SK-N-SH treated with all-trans-retinoic acid at 6 μM for 48 hours (cell line): Measurements from ENCODE around the gene PGAP6.
"Not testable (repeated sequence)": the region's sequence is repeated elsewhere in the genome, so short reads cannot be mapped to it uniquely, and the experiment has no call there.

Experiments
- ATAC-seq: fragments of 200-7000 bp; cut with Tn5 transposase; 3 replicates; pipeline ENCODE4 v1.9.1; 2020; ENCODE audit warnings: mild to moderate bottlenecking, moderate library complexity
- ARNTL ChIP-seq: fragments of 450-650 bp; formaldehyde crosslinking; IDR thresholded peaks from 2 replicates; pipeline ENCODE4 v1.5.0; 2020; ENCODE audit warnings: low read depth, mild to moderate bottlenecking, moderate library complexity, borderline replicate concordance
- CSDC2 ChIP-seq: fragments of 250-450 bp; sonication (Bioruptor Pico); IDR thresholded peaks from 2 replicates; pipeline ENCODE4 v1.5.0; 2020; ENCODE audit warnings: mild to moderate bottlenecking, moderate library complexity
- ESRRG ChIP-seq: fragments of 250-450 bp; sonication (Bioruptor Pico); IDR thresholded peaks from 2 replicates; pipeline ENCODE4 v1.6.1; 2021; ENCODE audit warnings: mild to moderate bottlenecking
- ISL1 ChIP-seq: fragments of 250-450 bp; sonication (Bioruptor Pico); IDR thresholded peaks from 2 replicates; pipeline ENCODE4 v2.1.2; 2022; ENCODE audit warnings: mild to moderate bottlenecking, moderate library complexity
- OSR1 ChIP-seq: fragments of 250-450 bp; sonication (Bioruptor Pico); IDR thresholded peaks from 2 replicates; pipeline ENCODE4 v1.8.0; 2022; ENCODE audit warnings: moderate library complexity, mild to moderate bottlenecking, inconsistent platforms
- RARB ChIP-seq: fragments of 250-450 bp; sonication (Bioruptor Pico); IDR thresholded peaks from 2 replicates; pipeline ENCODE4 v1.8.0; 2021; ENCODE audit warnings: mild to moderate bottlenecking, moderate library complexity
- TCF4 ChIP-seq: fragments of 250-450 bp; sonication (Bioruptor Pico); IDR thresholded peaks from 2 replicates; pipeline ENCODE4 v1.8.0; 2021; ENCODE audit warnings: mild to moderate bottlenecking, moderate library complexity, borderline replicate concordance
- TOX ChIP-seq: fragments of 250-450 bp; sonication (Bioruptor Pico); IDR thresholded peaks from 2 replicates; pipeline ENCODE4 v1.8.0; 2021; ENCODE audit warnings: mild to moderate bottlenecking, moderate library complexity, borderline replicate concordance
- ZFP3 ChIP-seq: fragments of 250-450 bp; sonication (Bioruptor Pico); IDR thresholded peaks from 2 replicates; pipeline ENCODE4 v1.5.0; 2020; ENCODE audit warnings: mild to moderate bottlenecking, moderate library complexity
- ZFP30 ChIP-seq: fragments of 450-650 bp; formaldehyde crosslinking; IDR thresholded peaks from 2 replicates; pipeline ENCODE4 v1.5.0; 2022; ENCODE audit warnings: mild to moderate bottlenecking, moderate library complexity
- ZNF565 ChIP-seq: fragments of 450-650 bp; formaldehyde crosslinking; conservative IDR thresholded peaks from 2 replicates; pipeline ENCODE4 v1.5.0; 2020; ENCODE audit warnings: low read depth, mild to moderate bottlenecking, moderate library complexity
- ZNF70 ChIP-seq: fragments of 450-650 bp; formaldehyde crosslinking; IDR thresholded peaks from 2 replicates; pipeline ENCODE4 v1.5.0; 2020; ENCODE audit warnings: mild to moderate bottlenecking, moderate library complexity
- ZNF8 ChIP-seq: fragments of 450-650 bp; formaldehyde crosslinking; IDR thresholded peaks from 2 replicates; pipeline ENCODE4 v1.5.0; 2020; ENCODE audit warnings: mild to moderate bottlenecking, moderate library complexity
- TF ChIP-seq, protein P1 (sequence below): fragments of 250-450 bp; sonication (Bioruptor Pico); IDR thresholded peaks from 2 replicates; pipeline ENCODE4 v1.5.0; 2020; ENCODE audit warnings: mild to moderate bottlenecking, moderate library complexity
- TF ChIP-seq, protein P2 (sequence below): fragments of 250-450 bp; sonication (Bioruptor Pico); IDR thresholded peaks from 2 replicates; pipeline ENCODE4 v1.5.1; 2020; ENCODE audit warnings: low read depth, mild to moderate bottlenecking, moderate library complexity
- TF ChIP-seq, protein P3 (sequence below): fragments of 250-450 bp; sonication (Bioruptor Pico); IDR thresholded peaks from 2 replicates; pipeline ENCODE4 v1.5.1; 2021; ENCODE audit warnings: mild to moderate bottlenecking, moderate library complexity
- TF ChIP-seq, protein P4 (sequence below): fragments of 250-450 bp; sonication (Bioruptor Pico); IDR thresholded peaks from 2 replicates; pipeline ENCODE4 v1.8.0; 2021; ENCODE audit warnings: low read depth, mild to moderate bottlenecking, moderate library complexity, borderline replicate concordance
- TF ChIP-seq, protein P5 (sequence below): fragments of 250-450 bp; sonication (Bioruptor Pico); IDR thresholded peaks from 2 replicates; pipeline ENCODE4 v1.8.0; 2020; ENCODE audit warnings: mild to moderate bottlenecking, moderate library complexity, borderline replicate concordance

The PGAP6 gene

DNA sequence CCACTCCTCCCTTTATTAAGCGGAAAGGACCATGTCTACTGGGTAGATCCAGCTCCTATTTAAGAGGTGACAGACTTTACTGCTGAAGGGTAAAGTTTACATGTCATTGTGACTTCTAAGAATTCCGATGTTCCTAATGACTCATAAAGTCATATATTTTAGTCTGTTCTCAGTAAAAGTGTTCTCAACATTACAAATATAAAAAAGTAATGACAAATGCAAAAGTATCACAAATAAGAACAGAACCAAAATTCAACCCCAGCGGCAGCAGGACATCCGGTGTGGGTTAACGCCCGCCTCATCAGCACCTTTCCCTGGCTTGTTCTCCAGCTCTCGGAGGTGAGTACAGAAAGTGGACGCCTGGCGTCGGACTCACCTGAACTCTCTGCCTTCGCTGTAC is 36.0 kb downstream of the PGAP6 start (continued):
- TF ChIP-seq, protein P1, sequence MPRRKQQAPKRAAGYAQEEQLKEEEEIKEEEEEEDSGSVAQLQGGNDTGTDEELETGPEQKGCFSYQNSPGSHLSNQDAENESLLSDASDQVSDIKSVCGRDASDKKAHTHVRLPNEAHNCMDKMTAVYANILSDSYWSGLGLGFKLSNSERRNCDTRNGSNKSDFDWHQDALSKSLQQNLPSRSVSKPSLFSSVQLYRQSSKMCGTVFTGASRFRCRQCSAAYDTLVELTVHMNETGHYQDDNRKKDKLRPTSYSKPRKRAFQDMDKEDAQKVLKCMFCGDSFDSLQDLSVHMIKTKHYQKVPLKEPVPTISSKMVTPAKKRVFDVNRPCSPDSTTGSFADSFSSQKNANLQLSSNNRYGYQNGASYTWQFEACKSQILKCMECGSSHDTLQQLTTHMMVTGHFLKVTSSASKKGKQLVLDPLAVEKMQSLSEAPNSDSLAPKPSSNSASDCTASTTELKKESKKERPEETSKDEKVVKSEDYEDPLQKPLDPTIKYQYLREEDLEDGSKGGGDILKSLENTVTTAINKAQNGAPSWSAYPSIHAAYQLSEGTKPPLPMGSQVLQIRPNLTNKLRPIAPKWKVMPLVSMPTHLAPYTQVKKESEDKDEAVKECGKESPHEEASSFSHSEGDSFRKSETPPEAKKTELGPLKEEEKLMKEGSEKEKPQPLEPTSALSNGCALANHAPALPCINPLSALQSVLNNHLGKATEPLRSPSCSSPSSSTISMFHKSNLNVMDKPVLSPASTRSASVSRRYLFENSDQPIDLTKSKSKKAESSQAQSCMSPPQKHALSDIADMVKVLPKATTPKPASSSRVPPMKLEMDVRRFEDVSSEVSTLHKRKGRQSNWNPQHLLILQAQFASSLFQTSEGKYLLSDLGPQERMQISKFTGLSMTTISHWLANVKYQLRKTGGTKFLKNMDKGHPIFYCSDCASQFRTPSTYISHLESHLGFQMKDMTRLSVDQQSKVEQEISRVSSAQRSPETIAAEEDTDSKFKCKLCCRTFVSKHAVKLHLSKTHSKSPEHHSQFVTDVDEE: no peak
- no peak for TF ChIP-seq ZNF70 (CRISPR knock-in tag)
- no peak for TF ChIP-seq RARB
- no peak for TF ChIP-seq ARNTL (CRISPR knock-in tag)
- TF ChIP-seq, protein P2, sequence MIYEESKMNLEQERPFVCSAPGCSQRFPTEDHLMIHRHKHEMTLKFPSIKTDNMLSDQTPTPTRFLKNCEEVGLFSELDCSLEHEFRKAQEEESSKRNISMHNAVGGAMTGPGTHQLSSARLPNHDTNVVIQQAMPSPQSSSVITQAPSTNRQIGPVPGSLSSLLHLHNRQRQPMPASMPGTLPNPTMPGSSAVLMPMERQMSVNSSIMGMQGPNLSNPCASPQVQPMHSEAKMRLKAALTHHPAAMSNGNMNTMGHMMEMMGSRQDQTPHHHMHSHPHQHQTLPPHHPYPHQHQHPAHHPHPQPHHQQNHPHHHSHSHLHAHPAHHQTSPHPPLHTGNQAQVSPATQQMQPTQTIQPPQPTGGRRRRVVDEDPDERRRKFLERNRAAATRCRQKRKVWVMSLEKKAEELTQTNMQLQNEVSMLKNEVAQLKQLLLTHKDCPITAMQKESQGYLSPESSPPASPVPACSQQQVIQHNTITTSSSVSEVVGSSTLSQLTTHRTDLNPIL (CRISPR knock-in tag): no peak
- TF ChIP-seq ESRRG: no peak

DNA sequence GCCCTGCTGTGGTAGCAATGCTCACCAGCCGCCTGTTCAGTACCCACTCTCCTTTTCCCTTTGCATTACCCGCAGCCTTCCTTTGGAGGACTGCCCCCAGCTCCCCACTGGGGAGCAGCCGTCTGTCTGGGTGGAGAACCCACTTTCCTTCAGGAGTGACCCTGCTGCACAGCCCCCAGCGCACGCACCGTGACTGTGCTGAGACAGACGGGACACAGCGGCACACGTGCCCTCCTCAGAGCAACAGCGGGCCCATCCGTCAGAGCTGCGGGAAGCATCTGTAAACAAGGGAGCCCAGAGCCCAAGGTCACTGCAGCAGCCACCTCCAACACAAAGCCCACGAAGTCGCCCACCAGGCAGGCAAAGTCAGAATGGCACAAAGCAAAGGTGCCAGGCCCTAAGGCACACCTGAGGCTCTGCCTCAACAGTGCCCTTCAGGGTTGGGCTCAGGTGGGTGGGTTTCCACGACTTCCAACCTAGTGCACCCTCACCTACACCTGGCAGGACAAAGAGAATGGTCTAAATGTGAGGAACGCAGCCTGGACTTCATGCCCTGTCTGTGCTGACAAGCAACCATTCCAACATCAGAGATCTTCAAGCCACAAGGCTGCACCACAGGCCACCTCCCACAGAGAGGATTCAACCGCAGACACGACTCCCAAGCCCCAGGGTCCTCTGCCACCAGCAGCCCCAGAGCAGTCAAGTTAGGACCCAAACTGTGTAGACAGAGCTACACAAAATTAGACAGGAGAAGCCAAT is 39.1 kb downstream of the PGAP6 start:
- TF ChIP-seq, protein P3, sequence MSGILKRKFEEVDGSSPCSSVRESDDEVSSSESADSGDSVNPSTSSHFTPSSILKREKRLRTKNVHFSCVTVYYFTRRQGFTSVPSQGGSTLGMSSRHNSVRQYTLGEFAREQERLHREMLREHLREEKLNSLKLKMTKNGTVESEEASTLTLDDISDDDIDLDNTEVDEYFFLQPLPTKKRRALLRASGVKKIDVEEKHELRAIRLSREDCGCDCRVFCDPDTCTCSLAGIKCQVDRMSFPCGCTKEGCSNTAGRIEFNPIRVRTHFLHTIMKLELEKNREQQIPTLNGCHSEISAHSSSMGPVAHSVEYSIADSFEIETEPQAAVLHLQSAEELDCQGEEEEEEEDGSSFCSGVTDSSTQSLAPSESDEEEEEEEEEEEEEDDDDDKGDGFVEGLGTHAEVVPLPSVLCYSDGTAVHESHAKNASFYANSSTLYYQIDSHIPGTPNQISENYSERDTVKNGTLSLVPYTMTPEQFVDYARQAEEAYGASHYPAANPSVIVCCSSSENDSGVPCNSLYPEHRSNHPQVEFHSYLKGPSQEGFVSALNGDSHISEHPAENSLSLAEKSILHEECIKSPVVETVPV (CRISPR knock-in tag): no peak
- TF ChIP-seq RARB (no peak), ZNF8 (CRISPR knock-in tag) (no peak), ZNF70 (CRISPR knock-in tag) (no peak)
- TF ChIP-seq, protein P2 (CRISPR knock-in tag): no peak
- ATAC-seq: no peak

DNA sequence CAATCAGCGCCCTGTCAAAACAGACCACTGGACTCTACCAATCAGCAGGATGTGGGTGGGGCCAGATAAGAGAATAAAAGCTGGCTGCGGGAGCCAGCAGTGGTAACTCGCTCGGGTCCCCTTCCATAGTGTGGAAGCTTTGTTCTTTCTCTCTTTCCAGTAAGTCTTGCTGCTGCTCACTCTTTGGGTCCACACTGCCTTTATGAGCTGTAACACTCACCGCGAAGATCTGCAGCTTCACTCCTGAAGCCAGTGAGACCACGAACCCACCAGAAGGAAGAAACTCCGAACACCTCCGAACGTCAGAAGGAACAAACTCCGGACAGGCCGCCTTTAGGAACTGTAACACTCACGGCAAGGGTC is 39.8 kb downstream of the PGAP6 start:
- not testable (repeated sequence) for ATAC-seq

DNA sequence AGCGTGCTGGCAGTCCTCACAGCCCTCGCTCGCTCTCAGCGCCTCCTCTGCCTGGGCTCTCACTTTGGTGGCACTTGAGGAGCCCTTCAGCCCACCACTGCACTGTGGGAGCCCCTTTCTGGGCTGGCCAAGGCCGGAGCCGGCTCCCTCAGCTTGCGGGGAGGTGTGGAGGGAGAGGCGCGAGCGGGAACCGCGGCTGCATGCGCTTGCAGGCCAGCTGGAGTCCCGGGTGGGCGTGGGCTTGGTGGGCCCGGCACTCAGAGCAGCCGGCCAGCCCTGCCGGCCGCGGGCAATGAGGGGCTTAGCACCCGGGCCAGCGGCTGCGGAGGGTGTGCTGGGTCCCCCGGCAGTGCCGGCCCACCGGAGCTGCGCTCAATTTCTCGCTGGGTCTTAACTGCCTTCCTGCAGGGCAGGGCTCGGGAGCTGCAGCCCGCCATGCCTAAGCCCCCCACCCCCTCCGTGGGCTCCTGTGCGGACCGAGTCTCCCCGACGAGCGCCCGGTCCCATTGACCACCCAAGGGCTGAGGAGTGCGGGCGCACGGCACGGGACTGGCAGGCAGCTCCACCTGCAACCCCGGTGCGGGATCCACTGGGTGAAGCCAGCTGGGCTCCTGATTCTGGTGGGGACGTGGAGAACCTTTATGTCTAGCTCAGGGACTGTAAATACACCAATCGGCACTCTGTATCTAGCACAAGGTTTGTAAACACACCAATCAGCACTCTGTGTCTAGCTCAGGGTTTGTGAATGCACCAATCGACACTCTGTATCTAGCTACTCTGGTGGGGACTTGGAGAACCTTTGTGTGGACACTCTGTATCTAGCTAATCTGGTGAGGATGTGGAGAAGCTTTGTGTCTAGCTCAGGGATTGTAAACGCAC is 40.4 kb downstream of the PGAP6 start:
- ATAC-seq: not testable (repeated sequence)

DNA sequence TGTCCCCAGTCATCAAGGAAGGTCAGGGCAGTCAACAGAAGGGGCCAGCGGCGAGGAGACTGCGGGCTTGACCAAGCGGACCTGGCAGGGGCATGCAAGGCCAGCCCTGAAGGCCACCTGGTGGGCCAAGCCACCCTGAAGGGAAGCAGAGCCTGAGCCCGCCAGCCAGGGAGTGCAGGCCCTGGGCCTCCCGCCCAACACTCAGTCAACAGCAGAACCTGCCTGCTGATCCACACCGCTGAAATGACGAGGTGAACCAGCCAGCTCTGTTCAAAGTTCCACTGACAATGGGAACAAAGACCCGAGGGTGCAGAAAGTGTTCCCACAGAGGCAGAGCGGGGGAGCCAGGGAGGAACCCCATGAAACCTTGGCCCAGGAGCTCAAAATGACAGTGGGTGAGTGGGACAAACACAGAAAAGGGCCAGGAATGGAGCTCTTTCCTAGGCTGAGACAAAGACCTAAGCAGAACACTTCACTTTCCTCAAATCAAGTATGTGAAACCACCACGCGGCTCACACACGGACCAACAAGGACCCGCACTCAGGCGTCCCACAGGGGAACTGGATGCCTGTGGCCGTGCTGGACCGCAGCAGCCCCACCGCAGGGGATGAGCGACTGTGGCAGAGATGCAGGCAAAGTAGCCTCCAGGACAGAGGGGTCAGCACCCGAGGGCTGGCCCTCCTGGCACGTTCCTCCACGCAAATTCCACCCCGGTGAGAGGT is 41.2 kb downstream of the PGAP6 start:
- no peak for ATAC-seq
- no peak for TF ChIP-seq RARB
- TF ChIP-seq ZNF8 (CRISPR knock-in tag): no peak
- TF ChIP-seq TOX (CRISPR knock-in tag): no peak
- TF ChIP-seq ZNF565: no peak
- no peak for TF ChIP-seq TCF4 (CRISPR knock-in tag)
- TF ChIP-seq CSDC2 (CRISPR knock-in tag): no peak
- TF ChIP-seq ZFP3 (CRISPR knock-in tag): no peak
- TF ChIP-seq, protein P2 (CRISPR knock-in tag): no peak
- no peak for TF ChIP-seq ZFP30
- TF ChIP-seq, protein P4, sequence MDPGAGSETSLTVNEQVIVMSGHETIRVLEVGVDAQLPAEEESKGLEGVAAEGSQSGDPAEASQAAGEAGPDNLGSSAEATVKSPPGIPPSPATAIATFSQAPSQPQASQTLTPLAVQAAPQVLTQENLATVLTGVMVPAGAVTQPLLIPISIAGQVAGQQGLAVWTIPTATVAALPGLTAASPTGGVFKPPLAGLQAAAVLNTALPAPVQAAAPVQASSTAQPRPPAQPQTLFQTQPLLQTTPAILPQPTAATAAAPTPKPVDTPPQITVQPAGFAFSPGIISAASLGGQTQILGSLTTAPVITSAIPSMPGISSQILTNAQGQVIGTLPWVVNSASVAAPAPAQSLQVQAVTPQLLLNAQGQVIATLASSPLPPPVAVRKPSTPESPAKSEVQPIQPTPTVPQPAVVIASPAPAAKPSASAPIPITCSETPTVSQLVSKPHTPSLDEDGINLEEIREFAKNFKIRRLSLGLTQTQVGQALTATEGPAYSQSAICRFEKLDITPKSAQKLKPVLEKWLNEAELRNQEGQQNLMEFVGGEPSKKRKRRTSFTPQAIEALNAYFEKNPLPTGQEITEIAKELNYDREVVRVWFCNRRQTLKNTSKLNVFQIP: no peak
- TF ChIP-seq OSR1 (CRISPR knock-in tag): no peak
- TF ChIP-seq, protein P5, sequence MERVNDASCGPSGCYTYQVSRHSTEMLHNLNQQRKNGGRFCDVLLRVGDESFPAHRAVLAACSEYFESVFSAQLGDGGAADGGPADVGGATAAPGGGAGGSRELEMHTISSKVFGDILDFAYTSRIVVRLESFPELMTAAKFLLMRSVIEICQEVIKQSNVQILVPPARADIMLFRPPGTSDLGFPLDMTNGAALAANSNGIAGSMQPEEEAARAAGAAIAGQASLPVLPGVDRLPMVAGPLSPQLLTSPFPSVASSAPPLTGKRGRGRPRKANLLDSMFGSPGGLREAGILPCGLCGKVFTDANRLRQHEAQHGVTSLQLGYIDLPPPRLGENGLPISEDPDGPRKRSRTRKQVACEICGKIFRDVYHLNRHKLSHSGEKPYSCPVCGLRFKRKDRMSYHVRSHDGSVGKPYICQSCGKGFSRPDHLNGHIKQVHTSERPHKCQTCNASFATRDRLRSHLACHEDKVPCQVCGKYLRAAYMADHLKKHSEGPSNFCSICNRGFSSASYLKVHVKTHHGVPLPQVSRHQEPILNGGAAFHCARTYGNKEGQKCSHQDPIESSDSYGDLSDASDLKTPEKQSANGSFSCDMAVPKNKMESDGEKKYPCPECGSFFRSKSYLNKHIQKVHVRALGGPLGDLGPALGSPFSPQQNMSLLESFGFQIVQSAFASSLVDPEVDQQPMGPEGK (CRISPR knock-in tag): no peak
- TF ChIP-seq ISL1: no peak
